ENCODE measurements around the gene FAHD2A.
"Not testable (repeated sequence)": the region's sequence is repeated elsewhere in the genome, so short reads cannot be mapped to it uniquely, and the experiment has no call there.

FAHD2A gene, protein sequence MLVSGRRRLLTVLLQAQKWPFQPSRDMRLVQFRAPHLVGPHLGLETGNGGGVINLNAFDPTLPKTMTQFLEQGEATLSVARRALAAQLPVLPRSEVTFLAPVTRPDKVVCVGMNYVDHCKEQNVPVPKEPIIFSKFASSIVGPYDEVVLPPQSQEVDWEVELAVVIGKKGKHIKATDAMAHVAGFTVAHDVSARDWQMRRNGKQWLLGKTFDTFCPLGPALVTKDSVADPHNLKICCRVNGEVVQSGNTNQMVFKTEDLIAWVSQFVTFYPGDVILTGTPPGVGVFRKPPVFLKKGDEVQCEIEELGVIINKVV

DNA sequence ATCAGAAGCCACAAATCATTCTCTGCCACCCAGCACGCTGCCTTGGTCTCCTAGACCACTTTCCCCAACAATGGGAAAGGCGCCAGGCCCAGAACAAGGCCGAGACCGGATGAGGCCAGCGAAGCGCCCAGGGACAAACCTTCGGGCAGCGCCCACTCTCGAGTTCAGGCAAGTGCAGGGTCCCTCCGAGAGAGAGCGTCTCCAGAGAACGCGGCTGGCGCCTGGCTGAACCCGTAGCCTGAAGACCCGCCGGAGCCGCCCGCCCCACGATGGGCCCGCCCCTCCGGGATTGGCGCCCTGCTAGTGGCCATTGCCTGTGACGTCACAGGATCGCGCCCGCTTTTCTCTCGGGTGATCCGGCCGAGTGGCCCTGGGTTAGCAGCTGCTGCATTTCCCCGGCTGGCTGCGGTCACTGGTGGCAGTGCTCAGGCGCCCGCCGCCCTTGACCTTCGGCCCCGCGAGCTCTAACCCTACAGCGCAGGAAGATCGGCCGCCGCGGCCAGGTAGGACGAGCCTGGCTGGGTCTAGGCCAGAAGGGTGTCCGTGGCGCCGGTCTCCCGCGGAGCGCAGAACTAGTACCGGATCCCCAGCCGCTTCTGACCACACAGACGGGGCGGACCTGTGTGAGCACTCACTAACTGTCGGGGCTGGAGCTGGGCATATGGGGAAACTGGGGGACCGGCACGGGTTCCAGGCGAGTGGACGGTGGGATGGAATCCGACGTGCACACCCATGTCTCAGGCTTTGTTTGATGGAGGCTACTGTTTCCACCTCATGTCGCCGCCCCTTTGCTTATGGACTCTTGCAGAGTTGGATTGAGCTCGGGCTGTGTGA lies at the start of gene FAHD2A:
FAHD2A (plus strand) TSS at position 339 of the 834 bp plus-strand sequence. CDS start 2,851 bp downstream, outside the sequence.
- DNase-seq (ENCODE audit: low read depth), result peak; percentile 94
- H3K4me3 ChIP-seq (ENCODE audit: low read depth, low read length), result peak within 1 kb of the TSS; percentile 95
- TF ChIP-seq, protein P1, sequence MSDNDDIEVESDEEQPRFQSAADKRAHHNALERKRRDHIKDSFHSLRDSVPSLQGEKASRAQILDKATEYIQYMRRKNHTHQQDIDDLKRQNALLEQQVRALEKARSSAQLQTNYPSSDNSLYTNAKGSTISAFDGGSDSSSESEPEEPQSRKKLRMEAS (IDR thresholded peaks at IDR 0.05; ENCODE audit: low read depth, low read length), result no peak
- TF ChIP-seq POLR2A (IDR thresholded peaks at IDR 0.05; ENCODE audit: extremely low read depth, insufficient read length) (peak; percentile 70), MYC (IDR thresholded peaks at IDR 0.05; ENCODE audit: low read depth, low read length) (peak; percentile 27; the same call in 1 of the 2 replicates)
- TF ChIP-seq, protein P2, sequence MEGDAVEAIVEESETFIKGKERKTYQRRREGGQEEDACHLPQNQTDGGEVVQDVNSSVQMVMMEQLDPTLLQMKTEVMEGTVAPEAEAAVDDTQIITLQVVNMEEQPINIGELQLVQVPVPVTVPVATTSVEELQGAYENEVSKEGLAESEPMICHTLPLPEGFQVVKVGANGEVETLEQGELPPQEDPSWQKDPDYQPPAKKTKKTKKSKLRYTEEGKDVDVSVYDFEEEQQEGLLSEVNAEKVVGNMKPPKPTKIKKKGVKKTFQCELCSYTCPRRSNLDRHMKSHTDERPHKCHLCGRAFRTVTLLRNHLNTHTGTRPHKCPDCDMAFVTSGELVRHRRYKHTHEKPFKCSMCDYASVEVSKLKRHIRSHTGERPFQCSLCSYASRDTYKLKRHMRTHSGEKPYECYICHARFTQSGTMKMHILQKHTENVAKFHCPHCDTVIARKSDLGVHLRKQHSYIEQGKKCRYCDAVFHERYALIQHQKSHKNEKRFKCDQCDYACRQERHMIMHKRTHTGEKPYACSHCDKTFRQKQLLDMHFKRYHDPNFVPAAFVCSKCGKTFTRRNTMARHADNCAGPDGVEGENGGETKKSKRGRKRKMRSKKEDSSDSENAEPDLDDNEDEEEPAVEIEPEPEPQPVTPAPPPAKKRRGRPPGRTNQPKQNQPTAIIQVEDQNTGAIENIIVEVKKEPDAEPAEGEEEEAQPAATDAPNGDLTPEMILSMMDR (IDR thresholded peaks at IDR 0.05; ENCODE audit: low read depth, low read length), result no peak

DNA sequence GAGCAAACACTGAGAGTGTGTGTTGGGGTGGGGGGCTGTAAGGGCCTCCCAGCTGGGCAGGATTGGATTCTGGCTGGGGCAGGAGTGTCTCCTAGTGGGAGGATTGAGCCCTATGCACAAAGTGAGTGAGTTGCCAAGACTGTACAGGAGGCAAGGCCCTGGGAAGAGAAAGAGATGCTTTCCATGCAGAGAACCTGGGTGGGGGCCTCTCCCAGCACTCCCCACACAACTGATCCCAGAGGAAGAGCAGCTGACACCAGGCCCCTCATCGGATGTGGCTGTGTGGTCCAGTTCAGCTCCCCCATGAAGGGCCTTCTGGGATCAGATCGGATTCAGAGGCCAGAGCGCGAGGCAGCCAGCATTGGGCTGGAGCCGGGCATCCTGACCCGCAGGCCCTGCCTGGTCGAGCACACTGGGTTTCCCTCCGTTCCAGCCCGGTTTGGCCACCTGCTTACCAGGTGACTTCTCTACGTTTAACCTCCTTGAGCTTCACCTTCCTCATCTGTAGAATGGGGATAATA lies 49.4 kb upstream of the FAHD2A start:
- no peak for DNase-seq (ENCODE audit: low read depth)
- TF ChIP-seq, protein P1 (IDR thresholded peaks at IDR 0.05; ENCODE audit: low read depth, low read length), result no peak
- no peak overlapping the region for H3K4me3 ChIP-seq (ENCODE audit: low read depth, low read length)

DNA sequence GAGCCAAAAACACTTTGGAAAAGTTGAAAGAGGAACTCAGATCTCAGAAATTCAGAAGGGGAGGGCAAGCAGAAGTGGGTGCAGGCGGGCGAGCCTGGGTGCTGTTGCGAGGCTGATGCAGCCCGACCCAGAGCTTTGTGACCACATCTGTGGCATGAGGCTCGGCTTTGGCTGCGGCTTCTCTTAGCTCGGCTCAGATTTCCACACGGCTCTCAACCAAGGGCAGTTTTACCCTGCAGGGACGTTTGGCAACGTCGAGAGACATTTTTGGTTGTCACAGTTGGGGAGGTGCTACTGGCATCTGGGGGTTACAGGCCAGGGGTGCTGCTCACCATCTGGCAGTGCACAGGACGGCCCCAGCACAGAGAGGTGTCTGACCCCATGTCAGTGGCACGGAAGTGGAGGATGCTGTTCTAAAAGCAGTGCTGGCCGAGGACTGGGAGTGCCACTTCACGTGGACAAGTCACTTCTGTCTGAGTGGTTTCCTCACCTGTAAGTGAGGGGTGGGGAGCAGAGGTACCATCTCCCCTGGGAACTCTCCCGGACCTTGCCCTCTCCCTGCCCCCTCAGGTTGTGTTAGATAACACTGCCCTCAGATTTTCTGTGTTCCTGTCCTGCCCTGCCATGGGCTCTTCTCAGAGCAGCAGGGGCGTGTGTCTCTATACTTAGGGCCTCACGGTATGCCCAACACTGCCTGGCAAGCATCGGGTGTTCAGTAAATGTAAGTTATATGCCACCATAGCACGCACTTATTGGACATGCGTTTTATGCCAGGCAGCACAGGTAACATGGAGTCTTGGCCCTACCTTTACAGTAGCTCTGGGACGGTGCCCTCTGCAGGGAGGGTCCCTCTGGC lies 48.7 kb upstream of the FAHD2A start:
- no peak for TF ChIP-seq POLR2A (IDR thresholded peaks at IDR 0.05; ENCODE audit: extremely low read depth, insufficient read length)
- TF ChIP-seq, protein P2 (IDR thresholded peaks at IDR 0.05; ENCODE audit: low read depth, low read length), result no peak
- TF ChIP-seq, protein P1 (IDR thresholded peaks at IDR 0.05; ENCODE audit: low read depth, low read length), result no peak
- no peak for TF ChIP-seq MYC (IDR thresholded peaks at IDR 0.05; ENCODE audit: low read depth, low read length)
- no peak overlapping the region for H3K4me3 ChIP-seq (ENCODE audit: low read depth, low read length)
- peak; percentile 57 for DNase-seq (ENCODE audit: low read depth)

DNA sequence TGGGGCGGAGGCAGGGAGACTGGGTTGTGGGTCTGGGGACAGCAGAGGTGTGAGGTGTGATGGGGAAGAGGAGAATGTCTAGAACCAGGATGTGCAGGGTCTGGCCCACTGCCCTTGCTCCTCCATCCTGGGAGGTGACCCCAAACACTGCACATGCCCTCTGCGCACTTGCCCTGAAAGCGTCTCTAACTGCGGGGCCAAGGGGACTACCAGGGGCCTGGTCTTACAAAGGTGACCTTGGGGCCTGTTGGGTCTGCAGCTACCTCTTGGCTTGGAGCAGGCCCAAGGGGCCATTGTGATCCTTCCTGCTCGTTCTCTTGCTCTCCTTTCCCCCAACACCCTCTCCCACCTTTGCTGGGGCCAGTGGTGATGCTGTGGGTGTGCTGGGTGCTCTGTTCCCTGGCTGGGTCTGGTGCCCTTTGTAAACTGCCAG lies 48.0 kb upstream of the FAHD2A start:
- no peak overlapping the region for H3K4me3 ChIP-seq (ENCODE audit: low read depth, low read length)
- TF ChIP-seq, protein P1 (IDR thresholded peaks at IDR 0.05; ENCODE audit: low read depth, low read length), result no peak
- TF ChIP-seq, protein P2 (IDR thresholded peaks at IDR 0.05; ENCODE audit: low read depth, low read length), result no peak
- no peak for DNase-seq (ENCODE audit: low read depth)

DNA sequence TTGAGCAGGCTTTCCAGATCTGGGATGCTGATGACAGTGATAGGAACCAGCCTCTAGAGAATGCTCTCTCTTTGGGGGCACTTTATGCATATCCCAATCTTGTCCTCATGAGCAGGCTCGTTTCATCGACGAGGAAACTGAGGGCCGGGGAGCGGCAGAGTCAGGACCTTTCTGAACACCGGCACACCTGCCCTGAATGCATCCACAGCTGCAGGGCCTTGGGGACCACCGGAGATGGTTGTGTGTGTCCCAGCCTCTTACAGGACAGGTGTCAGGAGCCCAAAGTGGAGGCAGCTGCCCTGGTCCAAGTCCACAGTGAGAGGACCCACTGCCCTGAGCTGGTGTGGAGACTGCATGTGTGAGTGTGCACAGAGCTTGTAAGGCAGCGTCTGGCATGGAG lies 47.6 kb upstream of the FAHD2A start:
- no peak for TF ChIP-seq MYC (IDR thresholded peaks at IDR 0.05; ENCODE audit: low read depth, low read length)
- no peak for TF ChIP-seq POLR2A (IDR thresholded peaks at IDR 0.05; ENCODE audit: extremely low read depth, insufficient read length)
- TF ChIP-seq, protein P1 (IDR thresholded peaks at IDR 0.05; ENCODE audit: low read depth, low read length), result no peak
- TF ChIP-seq, protein P2 (IDR thresholded peaks at IDR 0.05; ENCODE audit: low read depth, low read length), result no peak
- DNase-seq (ENCODE audit: low read depth), result no peak
- H3K4me3 ChIP-seq (ENCODE audit: low read depth, low read length), result no peak overlapping the region

DNA sequence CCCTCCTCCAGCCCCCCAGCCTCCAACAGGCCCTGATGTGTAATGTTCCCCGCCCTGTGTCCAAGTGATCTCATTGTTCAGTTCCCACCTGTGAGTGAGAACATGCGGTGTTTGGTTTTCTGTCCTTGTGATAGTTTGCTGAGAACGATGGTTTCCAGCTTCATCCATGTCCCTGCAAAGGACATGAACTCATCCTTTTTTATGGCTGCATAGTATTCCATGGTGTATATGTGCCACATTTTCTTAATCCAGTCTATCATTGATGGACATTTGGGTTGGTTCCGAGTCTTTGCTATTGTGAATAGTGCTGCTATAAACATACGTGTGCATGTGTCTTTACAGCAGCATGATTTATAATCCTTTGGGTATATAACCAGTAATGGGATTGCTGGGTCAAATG lies 47.0 kb upstream of the FAHD2A start:
- DNase-seq (ENCODE audit: low read depth); H3K4me3 ChIP-seq (ENCODE audit: low read depth, low read length): not testable (repeated sequence)
